Fibroblast of skin of right quadriceps (primary cell): ENCODE results near the gene RNF217.
"Not testable (repeated sequence)": the region's sequence is repeated elsewhere in the genome, so short reads cannot be mapped to it uniquely, and the experiment has no call there.

ENCODE experiments used
- DNase-seq: peaks from one replicate; pipeline ENCODE4 v3.0.0-alpha.2; 2013

The RNF217 gene

GRCh38 chr6:125102411-125102810 lies 140.2 kb downstream of the RNF217 start:
- peak; percentile 17 for DNase-seq

DNA sequence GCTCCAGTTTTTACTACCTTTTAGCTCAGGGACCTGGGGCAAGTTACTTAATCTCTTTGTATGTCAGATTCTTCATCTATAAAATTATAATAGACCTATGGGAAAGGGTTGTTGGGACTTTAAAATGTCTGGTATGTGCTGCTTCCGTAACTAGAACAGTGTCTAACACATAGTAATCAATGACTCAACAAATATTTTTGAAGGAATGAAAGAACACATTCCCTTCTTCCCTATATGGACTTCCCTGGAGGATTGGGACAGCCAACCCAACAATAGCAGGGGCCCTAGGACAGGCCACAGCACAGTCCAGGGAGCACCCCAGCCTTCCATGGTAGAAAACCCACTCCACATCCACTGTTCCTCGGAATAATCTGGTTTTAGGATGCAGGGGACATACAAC lies 140.7 kb downstream of the RNF217 start:
- peak; percentile 97 for DNase-seq

DNA sequence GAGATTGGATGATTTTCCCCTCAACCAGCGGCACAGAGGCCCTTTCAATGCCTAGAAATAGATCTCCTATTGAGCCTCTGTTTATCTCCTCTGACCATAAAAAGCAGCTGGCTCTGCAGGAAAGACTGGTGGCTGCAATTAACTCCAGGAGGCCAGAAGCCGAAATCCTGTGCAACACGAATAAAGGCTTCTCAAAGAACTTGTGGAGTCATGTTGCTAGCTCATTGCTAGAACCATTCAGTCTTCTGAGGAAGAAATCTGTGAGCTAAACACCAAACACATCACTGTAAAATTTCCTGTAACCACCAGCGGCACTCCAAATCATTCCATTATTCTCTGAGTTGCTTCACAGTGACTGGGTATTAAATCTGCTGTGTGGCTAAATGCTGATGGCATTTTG lies 142.2 kb downstream of the RNF217 start:
- peak; percentile 90 for DNase-seq

DNA sequence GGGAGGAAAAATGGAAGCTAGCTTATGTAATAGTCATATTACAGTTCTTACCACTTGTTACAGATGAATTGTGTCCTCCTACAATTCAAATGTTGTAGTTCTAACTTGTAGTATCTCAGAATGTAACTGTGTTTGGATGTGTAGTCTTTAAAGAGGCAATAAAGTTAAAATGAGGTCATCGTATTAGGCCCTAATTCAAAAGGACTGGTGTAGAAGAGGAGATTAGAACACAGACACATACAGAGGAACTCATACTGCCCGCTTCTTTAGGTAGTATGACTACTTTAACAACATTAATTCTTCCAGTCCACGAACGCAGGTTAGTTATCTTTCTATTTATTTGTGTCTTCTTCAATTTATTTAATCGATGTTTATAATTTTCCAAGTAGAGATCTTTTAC lies 144.8 kb downstream of the RNF217 start:
- no peak for DNase-seq

DNA sequence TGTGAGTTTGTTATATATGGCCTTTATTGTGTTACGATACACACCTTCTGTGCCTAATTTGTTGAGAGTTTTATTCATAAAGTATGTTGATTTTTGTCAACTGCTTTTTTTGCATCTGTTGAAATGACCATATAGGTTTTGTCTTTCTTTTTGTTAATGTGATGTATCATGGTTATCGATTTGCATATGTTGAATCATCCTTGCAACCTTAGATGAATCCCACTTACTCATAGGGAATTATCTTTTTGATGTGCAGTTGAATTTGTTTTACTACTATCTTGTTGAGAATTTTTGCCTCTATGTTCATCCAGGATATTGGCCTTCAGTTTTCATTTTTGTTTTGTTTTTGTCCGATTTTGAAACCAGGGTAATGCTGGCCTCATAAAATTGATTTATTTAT lies 145.7 kb downstream of the RNF217 start:
- peak; percentile 46 for DNase-seq

DNA sequence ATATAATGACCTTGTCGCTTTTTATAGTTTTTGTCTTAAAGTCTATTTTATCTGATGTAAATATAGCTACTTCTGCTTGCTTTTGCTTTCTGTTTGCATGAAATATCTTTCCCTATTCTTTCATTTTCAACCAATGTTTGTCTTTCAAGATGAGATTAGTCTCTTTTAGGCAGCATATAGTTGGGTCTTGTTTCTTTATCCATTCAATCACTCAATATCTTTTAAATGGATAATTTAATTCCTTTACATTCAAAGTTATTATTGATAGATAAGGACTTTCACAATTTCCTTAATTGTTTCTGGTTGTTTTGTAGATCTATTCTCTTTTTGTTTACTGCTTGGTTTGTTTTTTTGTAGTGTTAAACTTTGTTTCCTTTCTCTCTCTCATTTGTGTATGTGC lies 147.8 kb downstream of the RNF217 start:
- no peak for DNase-seq

DNA sequence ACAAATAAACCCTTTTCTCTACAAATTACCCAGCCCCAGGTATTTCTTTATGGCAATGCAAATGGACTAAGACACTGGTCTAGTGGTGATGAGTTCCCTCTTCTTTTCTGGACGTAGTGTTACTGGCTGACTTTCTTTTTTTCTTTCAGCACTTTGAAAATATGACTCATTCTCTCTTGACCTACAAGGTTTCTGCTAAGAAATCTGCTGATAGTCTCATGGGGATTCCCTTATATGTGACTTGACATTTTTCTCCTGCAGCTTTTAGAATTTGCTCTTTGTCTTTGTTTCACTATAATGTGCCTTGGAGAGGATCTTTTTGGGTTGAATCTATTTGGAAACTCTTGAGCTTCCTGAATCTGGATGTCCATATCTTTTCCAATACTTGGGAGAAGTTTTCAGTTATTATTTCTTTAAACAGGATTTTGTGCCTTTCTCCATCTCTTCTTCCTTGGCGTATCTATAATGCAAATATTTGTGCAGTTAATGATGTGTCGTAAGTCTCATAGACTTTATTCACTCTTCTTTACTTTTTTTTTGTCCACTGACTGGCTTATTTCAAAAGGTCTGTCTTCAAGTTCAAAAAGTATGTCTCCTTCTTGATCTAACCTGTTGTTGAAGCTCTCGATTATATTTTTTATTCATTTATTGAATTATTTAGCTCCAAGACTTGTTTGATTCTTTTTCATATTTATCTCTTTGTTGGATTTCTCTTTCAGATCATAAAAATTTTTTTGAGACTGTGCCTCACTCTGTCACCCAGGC lies 149.2 kb downstream of the RNF217 start:
- DNase-seq: no peak

DNA sequence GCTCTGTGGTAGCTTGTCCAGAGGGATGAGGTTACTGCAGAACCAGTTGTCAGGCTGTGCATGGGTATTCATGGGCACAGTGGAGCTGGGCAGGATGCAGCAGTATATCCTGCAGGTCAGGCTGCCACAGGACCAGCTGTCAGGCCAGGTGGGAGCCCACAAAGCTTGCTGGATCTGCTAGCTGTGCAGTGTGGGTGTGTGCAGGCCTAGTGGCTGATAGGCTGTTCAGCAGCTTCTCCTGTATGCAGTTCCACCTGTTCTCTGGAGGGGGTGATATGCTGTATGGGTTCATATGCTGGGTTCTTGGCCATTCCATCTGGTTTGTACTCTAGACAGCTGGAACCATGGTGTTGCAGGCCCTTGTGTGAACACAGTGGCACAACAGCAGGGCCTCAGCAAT lies 150.7 kb downstream of the RNF217 start:
- no peak for DNase-seq

DNA sequence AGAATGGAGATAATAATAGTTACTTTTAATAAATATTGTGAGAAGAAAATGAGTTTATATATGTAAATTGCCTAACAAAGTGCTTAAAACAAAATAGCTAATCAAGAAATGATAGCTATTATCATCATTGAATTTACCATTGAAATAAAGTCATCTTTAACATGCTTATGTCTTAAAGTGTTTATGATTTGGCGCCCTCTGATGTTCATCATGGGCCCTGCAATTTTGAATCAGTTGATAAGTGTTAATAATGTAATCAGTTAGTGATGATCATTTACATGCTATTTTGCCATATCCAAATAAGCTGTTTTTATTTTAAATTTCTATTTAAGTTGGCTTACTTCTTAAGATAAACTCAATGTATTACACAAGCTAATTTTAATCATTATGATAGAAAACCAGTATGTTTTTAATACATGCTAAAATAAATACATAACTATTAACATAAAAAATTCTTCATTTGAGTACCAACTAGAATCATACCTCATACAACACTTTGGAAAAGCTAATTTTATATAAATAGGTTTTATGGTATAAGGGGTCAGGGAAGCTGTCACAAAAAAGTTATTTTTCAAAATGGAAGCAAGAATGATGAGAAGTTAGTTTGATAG lies 152.1 kb downstream of the RNF217 start:
- DNase-seq: peak; percentile 64

DNA sequence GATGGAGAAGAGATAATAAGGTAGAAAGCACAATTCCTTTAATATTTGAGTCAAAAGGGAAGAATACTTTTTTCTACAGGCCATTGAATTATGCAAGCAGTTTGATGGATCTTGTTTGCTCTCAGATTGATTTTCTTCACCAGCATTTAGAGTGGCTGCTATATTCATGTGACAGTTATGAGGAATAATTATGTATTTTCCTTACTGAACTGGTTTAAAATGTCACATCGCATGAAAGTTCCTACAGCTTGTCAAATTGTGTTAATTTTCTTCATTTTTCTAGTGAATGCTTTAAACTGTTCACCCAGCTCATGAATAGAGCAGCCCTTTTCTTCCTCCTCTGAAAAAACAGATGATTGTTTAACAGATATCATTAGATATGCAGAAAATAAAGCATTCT lies 153.9 kb downstream of the RNF217 start:
- no peak for DNase-seq

- no peak for DNase-seq
Measured at GRCh38 chr6:125116710-125117109, 154.5 kb downstream of the RNF217 start.

DNA sequence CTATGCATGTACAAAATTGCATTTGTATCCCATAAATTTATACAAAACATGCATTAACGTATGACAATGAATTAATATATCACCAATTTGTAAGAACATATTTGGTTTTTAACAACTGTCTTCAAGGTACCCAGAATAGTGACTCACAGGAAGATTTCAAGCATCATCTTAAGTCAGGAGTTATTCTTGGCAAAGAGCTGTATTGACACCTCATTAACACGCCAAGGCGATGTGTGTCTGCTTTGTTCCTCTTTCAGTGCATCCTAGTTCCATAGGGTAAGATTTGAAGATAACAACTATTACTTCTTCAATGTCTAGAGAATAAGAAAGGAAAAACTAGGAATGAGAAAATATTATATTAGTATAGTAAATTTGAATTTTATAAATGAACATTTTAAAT lies 155.6 kb downstream of the RNF217 start:
- DNase-seq: peak; percentile 28

GRCh38 chr6:125120054-125120590 lies 157.9 kb downstream of the RNF217 start:
- DNase-seq: no peak

- no peak for DNase-seq
Measured at GRCh38 chr6:125121894-125122293, 159.7 kb downstream of the RNF217 start.

DNA sequence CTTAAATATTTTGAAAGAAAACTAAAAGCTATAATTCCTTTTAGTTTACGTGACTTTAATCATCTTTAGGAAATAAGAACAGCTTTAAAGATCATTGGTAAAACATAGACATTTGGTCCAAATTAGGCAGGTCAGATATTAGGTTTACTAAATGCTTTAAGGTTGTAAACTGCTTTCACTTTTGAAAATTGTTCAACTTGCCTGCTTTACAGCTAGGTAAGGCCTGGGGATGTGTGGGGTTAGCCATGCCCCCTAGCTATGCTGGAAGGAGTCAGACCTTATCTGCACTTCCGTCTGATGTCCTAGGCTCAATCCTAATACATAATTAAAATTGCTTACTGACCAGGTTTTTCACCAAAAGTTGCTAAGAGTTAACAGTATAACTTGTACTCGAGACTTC lies 160.8 kb downstream of the RNF217 start:
- no peak for DNase-seq

DNA sequence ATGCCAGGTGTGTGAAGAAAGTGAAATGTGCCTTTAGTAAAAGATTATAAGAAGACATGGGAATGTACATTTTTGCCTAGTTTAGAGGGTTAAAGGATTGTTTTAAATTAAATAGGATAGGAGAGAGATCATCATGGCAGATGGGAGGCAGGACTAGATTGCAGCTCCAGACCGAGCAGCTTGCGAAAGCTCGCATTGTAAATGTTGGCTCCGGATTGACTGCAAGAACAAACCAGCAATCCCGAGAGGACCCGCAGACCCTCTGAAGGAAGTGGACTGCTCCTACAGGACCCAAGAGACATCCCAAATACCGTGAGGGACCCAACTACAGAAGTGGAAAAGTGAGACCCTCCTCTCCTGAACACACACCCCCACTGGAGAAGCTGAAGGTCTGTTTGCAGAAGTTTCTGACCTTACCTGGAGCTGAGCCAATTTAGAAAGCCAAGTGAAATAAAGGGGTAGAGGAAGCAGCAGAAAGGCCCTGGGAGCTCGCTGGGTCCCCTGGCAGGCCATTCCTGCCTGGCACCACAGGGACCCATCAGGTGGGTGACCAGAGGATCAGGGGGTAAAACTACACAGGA lies 161.3 kb downstream of the RNF217 start:
- no peak for DNase-seq

- DNase-seq: peak; percentile 48
Measured at GRCh38 chr6:125124049-125124669, 161.9 kb downstream of the RNF217 start.

DNA sequence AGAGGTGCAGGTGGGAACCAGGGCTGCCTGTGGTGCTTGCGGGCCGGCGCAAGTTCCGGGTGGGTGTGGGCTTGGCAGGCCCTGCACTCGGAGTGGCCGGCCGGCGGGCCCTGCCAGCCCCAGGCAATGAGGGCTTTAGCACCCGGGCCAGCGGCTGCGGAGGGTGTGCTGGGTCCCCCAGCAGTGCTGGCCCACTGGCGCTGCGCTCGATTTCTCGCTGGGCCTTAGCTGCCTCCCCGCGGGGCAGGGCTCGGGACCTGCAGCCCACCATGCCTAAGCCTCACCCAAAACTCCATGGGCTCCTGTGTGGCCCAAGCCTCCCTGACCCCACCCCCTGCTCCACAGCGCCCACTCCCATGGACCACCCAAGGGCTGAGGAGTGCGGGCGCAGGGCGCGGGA lies 163.6 kb downstream of the RNF217 start:
- DNase-seq: not testable (repeated sequence)

DNA sequence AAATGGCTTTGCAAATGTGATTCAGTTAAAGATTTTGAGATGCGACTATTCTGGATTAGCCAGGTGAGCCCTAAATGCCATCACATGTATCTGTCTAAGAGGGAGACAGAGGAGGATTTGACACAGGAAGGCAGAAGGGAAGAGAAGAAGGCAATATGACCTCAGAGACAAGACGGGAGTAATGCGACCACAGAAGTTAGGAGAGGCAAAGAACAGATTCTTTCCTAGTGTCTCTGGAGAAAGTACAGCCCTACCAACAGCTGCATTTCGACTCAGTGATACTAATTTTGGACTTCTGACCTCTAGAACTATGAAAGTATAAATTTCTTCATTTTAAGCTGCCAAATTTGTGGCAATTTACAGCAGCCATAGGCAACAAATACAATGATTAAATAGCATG lies 167.1 kb downstream of the RNF217 start:
- DNase-seq: no peak

DNA sequence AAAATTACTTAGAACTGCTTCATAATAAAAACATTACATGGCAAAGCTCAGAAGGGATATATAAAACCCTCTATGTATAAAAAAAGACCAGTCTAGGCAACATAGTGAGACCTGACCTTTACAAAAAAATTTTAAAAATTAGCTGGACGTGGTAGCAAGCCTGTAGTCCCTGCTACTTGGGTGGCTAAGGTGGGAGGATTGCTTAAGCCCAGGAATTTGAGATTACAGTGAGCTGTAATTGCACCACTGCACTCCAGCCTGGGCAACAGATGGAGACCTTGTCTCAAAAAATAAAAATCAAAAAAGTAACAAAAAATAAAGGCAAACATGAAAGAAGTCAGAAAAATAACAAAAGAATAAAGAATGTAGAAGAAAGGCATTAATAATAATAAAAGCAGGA lies 169.8 kb downstream of the RNF217 start:
- no peak for DNase-seq

- no peak for DNase-seq
Measured at GRCh38 chr6:125136378-125136777, 174.1 kb downstream of the RNF217 start.

GRCh38 chr6:125138083-125138482 lies 175.8 kb downstream of the RNF217 start:
- no peak for DNase-seq

DNA sequence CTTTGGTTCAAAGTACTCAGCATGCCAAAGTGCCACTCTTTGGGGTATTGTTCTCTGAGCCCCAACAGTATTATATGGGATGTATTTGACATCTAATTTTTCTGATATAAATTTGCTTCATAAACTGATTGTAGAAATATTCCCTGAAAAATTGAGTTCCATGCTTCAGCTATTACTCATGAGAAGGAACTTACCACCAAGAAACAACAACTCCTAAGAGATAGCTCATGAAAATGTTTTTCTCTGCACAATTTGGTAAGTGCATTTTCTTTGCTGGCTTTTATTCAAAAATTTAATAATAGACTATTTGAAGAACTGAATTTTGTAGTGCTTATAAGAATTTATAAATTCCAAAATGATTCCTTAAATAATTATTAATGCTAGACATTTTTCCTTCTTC lies 178.6 kb downstream of the RNF217 start:
- DNase-seq: peak; percentile 49
